Spleen (tissue), 13 donors: ENCODE results near the gene PTTG1. TPM values are rescaled to one million over a fixed set of nuclear protein-coding genes. Genes with fewer than 3 reads are reported as not detected.
A peak's percentile ranks its signal among the peaks of the same experiment; 100 is the strongest.

Experiments
- DNase-seq: peaks from one replicate; pipeline ENCODE4 v3.0.0-alpha.2; 2020
- H3K27ac ChIP-seq, 8 donors: fragments of 200-600 bp; sonication (generic) in 7 of 8; 1 replicate in 4 of 8; 2 replicates in 4 of 8; pipeline versions ENCODE4 v1.5.0 to v1.8.0; 2016 to 2021; ENCODE audit warnings: inconsistent platforms in 4 of 8, mild to moderate bottlenecking in 4 of 8, moderate library complexity in 1 of 8
- H3K27me3 ChIP-seq, 7 donors: fragments of 200-600 bp; sonication (generic) in 6 of 7; replicated peaks in 1 of 7; 1 replicate in 4 of 7; 2 replicates in 3 of 7; pipeline versions ENCODE4 v1.5.0 to v1.8.0; 2016 to 2021; ENCODE audit warnings: inconsistent platforms in 3 of 7, mild to moderate bottlenecking in 1 of 7
- H3K36me3 ChIP-seq, 6 donors: fragments of 200-600 bp; sonication (generic) in 5 of 6; 1 replicate in 4 of 6; 2 replicates in 2 of 6; pipeline versions ENCODE4 v1.5.0 to v1.8.0; 2016 to 2021; ENCODE audit warnings: inconsistent platforms in 2 of 6
- H3K4me1 ChIP-seq, 6 donors: fragments of 200-600 bp; sonication (generic) in 5 of 6; 1 replicate in 3 of 6; 2 replicates in 3 of 6; pipeline versions ENCODE4 v1.5.0 to v1.8.0; 2016 to 2021; ENCODE audit warnings: inconsistent platforms in 3 of 6
- H3K4me3 ChIP-seq, 8 donors: fragments of 200-600 bp; sonication (generic) in 7 of 8; 1 replicate in 4 of 8; 2 replicates in 4 of 8; pipeline versions ENCODE4 v1.5.0 to v1.8.0; 2016 to 2021; ENCODE audit warnings: inconsistent platforms in 4 of 8, mild to moderate bottlenecking in 4 of 8, moderate library complexity in 2 of 8
- H3K9me3 ChIP-seq, 8 donors: fragments of 200-600 bp; sonication (generic) in 7 of 8; 1 replicate in 4 of 8; 2 replicates in 4 of 8; pipeline versions ENCODE4 v1.5.0 to v1.8.0; 2016 to 2021; ENCODE audit warnings: inconsistent platforms in 4 of 8
- CTCF ChIP-seq, 11 experiments: fragments of 200-600 bp in 7 of 11; fragments of 450-650 bp in 4 of 11; sonication (generic) in 4 of 11; IDR thresholded peaks in 8 of 11; conservative IDR thresholded peaks in 3 of 11; 1 replicate in 7 of 11; 2 replicates in 4 of 11; pipeline versions ENCODE4 v1.4.0 to v1.8.0; 2016 to 2021; ENCODE audit warnings: antibody characterized with exemption in 11 of 11, inconsistent platforms in 4 of 11, mild to moderate bottlenecking in 1 of 11
- POLR2A ChIP-seq, 3 donors: fragments of 450-650 bp; IDR thresholded peaks; one replicate each; pipeline ENCODE4 v1.5.1; 2017; ENCODE audit warnings: antibody characterized with exemption in 3 of 3, mild to moderate bottlenecking in 1 of 3
- POLR2AphosphoS5 ChIP-seq, 3 donors: sonication (generic); formaldehyde crosslinking; IDR thresholded peaks; one replicate each; pipeline ENCODE4 v1.5.1; 2017; ENCODE audit warnings: antibody characterized with exemption in 3 of 3
- WGBS, 5 donors: extraction: QIAGEN DNeasy Blood & Tissue Kit in 3 of 5; methylation state at CpG; one replicate each; pipeline versions ENCODE4 v1.1.5 to v1.1.7; 2013 to 2018; 5-methylcytosine and 5-hydroxymethylcytosine counted together
- intact Hi-C: fragments of 100-400 bp; cut with DNase I; formaldehyde crosslinking; loops from one replicate; pipeline ENCODE4 v1.15.0; 2023; ENCODE audit warnings: low total_unique reads
- long read RNA-seq, 2 donors: transcript quantifications; one replicate each; lab custom pipeline, GENCODE V29; 2026
- polyA plus RNA-seq, 3 donors: library from polyadenylated mRNA; stranded (reverse); fragments of 200-250 nt; gene quantifications; one replicate each; pipeline ENCODE4 v1.2.1, GENCODE V29; 2013
- total RNA-seq, 7 donors: library from RNA; depleted of rRNA in 3 of 7; stranded (reverse); fragments of >200 nt in 3 of 7; fragmentation: NEBNext Ultra II Directional in 4 of 7; extraction: Animal tissue kit (Norgen Biotek cat#: 25700) in 4 of 7; gene quantifications; one replicate each; pipeline versions ENCODE4 v1.1.0 to v1.2.1, GENCODE V29; 2016 to 2021
- donor health status: healthy with polysubstance abuse.
- donor health status: DM: no; HTN: no; CAD: no; lungs with moderate emphysema.
- donor health status: DM: no; HTN: no; CAD: no.
- donor health status: Bipolar disorder and iron deficiency.
- donor health status: healthy.
- donor health status: DM: no; HTN: no; CAD: no.
- donor health status: DM: yes; HTN: yes; CAD: no.

PTTG1 gene
- total RNA-seq (10 to 100 TPM in 5 of 7 donors, 1 to 10 TPM in 2; 7.9 to 42.2 (median 19.2) TPM), polyA plus RNA-seq (10 to 100 TPM; 20.0 to 74.2 (median 23.5) TPM)
- long read RNA-seq, donor 1, transcript PTTG1-202 (5 exons, 1,070 nt): minor isoform, 21 of 120 reads
- long read RNA-seq, donor 1, transcript PTTG1-201 (6 exons, 753 nt): major isoform, 43 of 120 reads
- long read RNA-seq, donor 1, partial matches to known transcripts: 51 of 120 reads
- long read RNA-seq, donor 1, other reads (novel, unspliced or antisense): 0 of 120 reads
- long read RNA-seq, donor 2, transcript PTTG1-202 (5 exons, 1,070 nt): minor isoform, 8 of 107 reads
- long read RNA-seq, donor 2, transcript PTTG1-201 (6 exons, 753 nt): major isoform, 43 of 107 reads
- long read RNA-seq, donor 2, partial matches to known transcripts: 47 of 107 reads
- long read RNA-seq, donor 2, other reads (novel, unspliced or antisense): 5 of 107 reads

- Histone ChIP-seq H3K9me3 (no peaks in the 10 kb centered on the region), H3K4me3 (peak within 1 kb of the TSS; percentile 51 to 83 (median 61)), H3K27ac (peak within 1 kb of the TSS; percentile 2 to 88 (median 80)), H3K27me3 (no peaks in the 10 kb centered on the region), H3K36me3 (peaks cover 0 to 3% (median 0%) of the 10 kb centered on the region in 6 donors), H3K4me1 (peaks cover 25 to 83% (median 58%) of the 10 kb centered on the region in 6 donors)
- TF ChIP-seq POLR2AphosphoS5 (IDR thresholded peaks at IDR 0.05) (peak; percentile 76 to 92 (median 87)), POLR2A (IDR thresholded peaks at IDR 0.05) (peak in 1 of 3 donors; percentile 20), CTCF (IDR thresholded peaks at IDR 0.05 in 8 of 11, conservative IDR thresholded peaks at IDR 0.05 in 3 of 11) (peak in 4 of 11 experiments; percentile 6 to 31 (median 18))
- peak; percentile 96 for DNase-seq
- intact Hi-C loops: no loop called here
- WGBS, 5 donors: 1% methylated on average over 15 to 39 of the region's 39 CpGs
Measured at GRCh38 chr5:160421625-160422258, at the start of gene PTTG1. TSS of gene PTTG1 (plus strand) at chr5:160421855. CDS start at chr5:160422313, 458 bp downstream.

GRCh38 chr5:160375166-160375565 is 46.5 kb upstream of the PTTG1 start:
- Histone ChIP-seq H3K4me1 (peaks cover 0 to 8% (median 6%) of the 10 kb centered on the region in 6 donors), H3K27ac (no peak overlapping the region), H3K4me3 (no peak overlapping the region), H3K27me3 (peaks cover 0 to 62% (median 7%) of the 10 kb centered on the region in 7 donors), H3K36me3 (no peaks in the 10 kb centered on the region), H3K9me3 (no peaks in the 10 kb centered on the region)
- DNase-seq: no peak
- intact Hi-C loops: no loop called here
- TF ChIP-seq POLR2A (IDR thresholded peaks at IDR 0.05): no peak
- no peak for TF ChIP-seq CTCF (IDR thresholded peaks at IDR 0.05 in 8 of 11, conservative IDR thresholded peaks at IDR 0.05 in 3 of 11)
- no peak for TF ChIP-seq POLR2AphosphoS5 (IDR thresholded peaks at IDR 0.05)

GRCh38 chr5:160375701-160376100 is 46.0 kb upstream of the PTTG1 start:
- Histone ChIP-seq H3K27me3 (peaks cover 0 to 57% (median 1%) of the 10 kb centered on the region in 7 donors), H3K36me3 (no peaks in the 10 kb centered on the region), H3K4me1 (peaks cover 0 to 3% (median under 1%) of the 10 kb centered on the region in 6 donors), H3K4me3 (no peak overlapping the region), H3K9me3 (no peaks in the 10 kb centered on the region), H3K27ac (no peak overlapping the region)
- no peak for DNase-seq
- TF ChIP-seq POLR2AphosphoS5 (IDR thresholded peaks at IDR 0.05) (no peak), POLR2A (IDR thresholded peaks at IDR 0.05) (no peak), CTCF (IDR thresholded peaks at IDR 0.05 in 8 of 11, conservative IDR thresholded peaks at IDR 0.05 in 3 of 11) (no peak)
- intact Hi-C loops: no loop called here
- 86 to 97% (median 89%) methylated on average over 2 of the region's 2 CpGs for WGBS, 5 donors

GRCh38 chr5:160376416-160376815 is 45.2 kb upstream of the PTTG1 start:
- TF ChIP-seq POLR2A (IDR thresholded peaks at IDR 0.05) (no peak), CTCF (IDR thresholded peaks at IDR 0.05 in 8 of 11, conservative IDR thresholded peaks at IDR 0.05 in 3 of 11) (no peak), POLR2AphosphoS5 (IDR thresholded peaks at IDR 0.05) (no peak)
- Histone ChIP-seq H3K9me3 (no peaks in the 10 kb centered on the region), H3K4me3 (no peak overlapping the region), H3K36me3 (no peaks in the 10 kb centered on the region), H3K27ac (no peak overlapping the region), H3K4me1 (no peaks in the 10 kb centered on the region), H3K27me3 (peaks cover 0 to 50% (median 0%) of the 10 kb centered on the region in 7 donors)
- DNase-seq: no peak
- intact Hi-C loops: no loop called here
